ENCODE data around the gene WFDC1. TPM values are rescaled to one million over a fixed set of nuclear protein-coding genes. Genes with fewer than 3 reads are reported as not detected.

WFDC1 gene
- total and polyA plus RNA-seq, 10 of the 15 experiments (the other 5 are each of a cell fraction or from before 2014, with no cell fraction given), result not detected

DNA sequence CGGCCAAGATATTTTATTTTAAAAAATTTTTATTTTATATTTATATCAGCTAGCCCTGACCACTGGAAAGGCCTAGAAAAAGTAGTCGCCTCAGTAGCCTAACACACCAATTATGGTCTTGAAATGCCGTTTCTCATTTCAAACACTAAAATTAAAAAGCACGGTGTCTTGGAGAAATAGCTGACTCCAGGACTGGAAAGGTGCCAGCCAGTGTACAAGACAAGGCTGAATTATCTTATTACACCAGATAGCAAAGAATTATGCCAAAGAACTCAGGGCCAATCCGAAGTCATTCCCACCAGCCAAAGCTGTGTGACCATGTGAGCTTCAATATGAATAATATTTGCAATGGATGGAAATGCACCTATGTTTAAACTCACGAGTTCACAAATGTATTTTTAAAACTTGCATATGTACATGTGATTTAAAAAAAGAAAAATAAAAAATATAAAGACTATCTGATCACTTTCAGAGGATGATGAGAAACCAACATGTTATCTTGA lies 53.8 kb downstream of the WFDC1 start:
- intact Hi-C loops (cut with micrococcal nuclease; ENCODE audit: unreplicated experiment), result no loop called here
- BruUV-seq (replicated peaks), result no TSS peak
- WGBS (ENCODE audit: insufficient coverage, insufficient replicate concordance, low lambda C conversion rate, missing lambda C conversion rate), result 25% methylated on average over 6 of the region's 6 CpGs
- no peak overlapping the region for H3K4me3 ChIP-seq
- RAD21 ChIA-PET (ENCODE audit: unreplicated experiment), result no interaction called here
- POLR2A ChIA-PET, result no interaction called here
- SMC1A ChIA-PET (ENCODE audit: uncharacterized antibody, unreplicated experiment), result no interaction called here
- TF ChIP-seq TBL1XR1 (IDR thresholded peaks at IDR 0.05; ENCODE audit: low read depth, low read length), result no peak
- no peak for TF ChIP-seq ZSCAN29 (IDR thresholded peaks at IDR 0.05)
- TF ChIP-seq SPI1 (IDR thresholded peaks at IDR 0.05; ENCODE audit: borderline replicate concordance, insufficient read depth, low read depth, low read length), result no peak
- TF ChIP-seq FOXK2 (IDR thresholded peaks at IDR 0.05), result no peak
- no peak for TF ChIP-seq LARP7 (IDR thresholded peaks at IDR 0.05)
- TF ChIP-seq POLR2AphosphoS5 (IDR thresholded peaks at IDR 0.05; ENCODE audit: low read length), result no peak
- no peak for TF ChIP-seq SUPT20H (IDR thresholded peaks at IDR 0.05; ENCODE audit: borderline replicate concordance, control insufficient read depth, low read depth, low read length)
- TF ChIP-seq NFYB (IDR thresholded peaks at IDR 0.05; ENCODE audit: insufficient read depth, low read depth, low read length), result no peak
- TF ChIP-seq CHD1 (IDR thresholded peaks at IDR 0.05; ENCODE audit: low read depth, low read length), result no peak
- TF ChIP-seq RFX5 (IDR thresholded peaks at IDR 0.05; ENCODE audit: low read depth, low read length), result no peak
- TF ChIP-seq, protein P1, sequence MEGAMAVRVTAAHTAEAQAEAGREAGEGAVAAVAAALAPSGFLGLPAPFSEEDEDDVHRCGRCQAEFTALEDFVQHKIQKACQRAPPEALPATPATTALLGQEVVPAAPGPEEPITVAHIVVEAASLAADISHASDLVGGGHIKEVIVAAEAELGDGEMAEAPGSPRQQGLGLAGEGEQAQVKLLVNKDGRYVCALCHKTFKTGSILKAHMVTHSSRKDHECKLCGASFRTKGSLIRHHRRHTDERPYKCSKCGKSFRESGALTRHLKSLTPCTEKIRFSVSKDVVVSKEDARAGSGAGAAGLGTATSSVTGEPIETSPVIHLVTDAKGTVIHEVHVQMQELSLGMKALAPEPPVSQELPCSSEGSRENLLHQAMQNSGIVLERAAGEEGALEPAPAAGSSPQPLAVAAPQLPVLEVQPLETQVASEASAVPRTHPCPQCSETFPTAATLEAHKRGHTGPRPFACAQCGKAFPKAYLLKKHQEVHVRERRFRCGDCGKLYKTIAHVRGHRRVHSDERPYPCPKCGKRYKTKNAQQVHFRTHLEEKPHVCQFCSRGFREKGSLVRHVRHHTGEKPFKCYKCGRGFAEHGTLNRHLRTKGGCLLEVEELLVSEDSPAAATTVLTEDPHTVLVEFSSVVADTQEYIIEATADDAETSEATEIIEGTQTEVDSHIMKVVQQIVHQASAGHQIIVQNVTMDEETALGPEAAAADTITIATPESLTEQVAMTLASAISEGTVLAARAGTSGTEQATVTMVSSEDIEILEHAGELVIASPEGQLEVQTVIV (IDR thresholded peaks at IDR 0.05; ENCODE audit: borderline replicate concordance, partially characterized antibody), result no peak
- FAIRE-seq (no peak), DNase-seq (ENCODE audit: low read depth, low spot score) (no peak), ATAC-seq (no peak)
- CTCF ChIA-PET, result no interaction called here
- no peak overlapping the region for H3K27ac ChIP-seq (ENCODE audit: control insufficient read depth, insufficient read depth)
- H3K27me3 ChIP-seq (replicated peaks in 1 of 2; ENCODE audit: control insufficient read depth in 2 of 2, insufficient read depth in 2 of 2, low read length in 1 of 2), result no peaks in the 10 kb centered on the region; a peak in 1 of 4 replicates
- no peaks in the 10 kb centered on the region for H4K20me1 ChIP-seq (ENCODE audit: control insufficient read depth, insufficient read depth)
- H3K9me3 ChIP-seq (replicated peaks; ENCODE audit: control insufficient read depth, insufficient read depth, low read length), result no peaks in the 10 kb centered on the region
- H2AFZ ChIP-seq (ENCODE audit: control insufficient read depth, low read depth, low read length), result no peak overlapping the region
- in situ Hi-C loops (cut with MboI), result no loop called here
- H3K9ac ChIP-seq (ENCODE audit: control insufficient read depth, insufficient read depth, low read length), result no peak overlapping the region
- no peaks in the 10 kb centered on the region for H3K4me1 ChIP-seq (ENCODE audit: control insufficient read depth, insufficient read depth, low read length)
- H3K79me2 ChIP-seq (ENCODE audit: control insufficient read depth, insufficient read depth, low read length), result no peaks in the 10 kb centered on the region
- H3K4me2 ChIP-seq (ENCODE audit: control insufficient read depth, insufficient read depth), result no peak overlapping the region
- H3K36me3 ChIP-seq (ENCODE audit: control insufficient read depth in 2 of 2, insufficient read depth in 2 of 2, low read length in 1 of 2), result no peaks in the 10 kb centered on the region
